Stomach smooth muscle (tissue), 2 donors: ENCODE measurements around the gene CNTNAP2.

Source experiments
- H3K27ac ChIP-seq: one replicate; pipeline ENCODE4 v1.7.0; 2013; ENCODE audit warnings: mild to moderate bottlenecking, low read length, inconsistent platforms
- H3K27me3 ChIP-seq, 2 donors: one replicate each; pipeline ENCODE4 v1.7.0; 2013; ENCODE audit warnings: low read length in 2 of 2; ENCODE audit not compliant: insufficient read depth in 2 of 2, control insufficient read depth in 1 of 2
- H3K36me3 ChIP-seq, 2 donors: one replicate each; pipeline ENCODE4 v1.7.0; 2013; ENCODE audit warnings: low read length in 2 of 2; ENCODE audit not compliant: control insufficient read depth in 2 of 2, insufficient read depth in 2 of 2
- H3K4me1 ChIP-seq: one replicate; pipeline ENCODE4 v1.7.0; 2013; ENCODE audit warnings: low read length; ENCODE audit not compliant: control insufficient read depth, insufficient read depth
- H3K4me3 ChIP-seq, 2 donors: one replicate each; pipeline ENCODE4 v1.7.0; 2013; ENCODE audit warnings: low read length in 2 of 2
- H3K9ac ChIP-seq, 2 donors: one replicate each; pipeline ENCODE4 v1.7.0; 2013; ENCODE audit warnings: low read length in 2 of 2, mild to moderate bottlenecking in 1 of 2
- H3K9me3 ChIP-seq, 2 donors: one replicate each; pipeline ENCODE4 v1.7.0; 2013; ENCODE audit warnings: low read length in 2 of 2; ENCODE audit not compliant: control insufficient read depth in 2 of 2
- donor health status: healthy.
- donor health status: Pancreatic carcinoma.

The CNTNAP2 gene

GRCh38 chr7:146544748-146545147 lies 428.1 kb downstream of the CNTNAP2 start:
- Histone ChIP-seq H3K27ac (no peak overlapping the region), H3K9ac (no peak overlapping the region), H3K9me3 (no peaks in the 10 kb centered on the region)

GRCh38 chr7:146548816-146549215 lies 432.2 kb downstream of the CNTNAP2 start:
- Histone ChIP-seq H3K4me1 (no peaks in the 10 kb centered on the region), H3K27ac (no peak overlapping the region), H3K4me3 (no peak overlapping the region), H3K9me3 (no peaks in the 10 kb centered on the region), H3K36me3 (no peaks in the 10 kb centered on the region), H3K9ac (no peak overlapping the region), H3K27me3 (no peaks in the 10 kb centered on the region)

More at GRCh38 chr7:146544748-146545147, 428.1 kb downstream of the CNTNAP2 start:
- no peaks in the 10 kb centered on the region for H3K4me1 ChIP-seq
- H3K27me3 ChIP-seq = no peaks in the 10 kb centered on the region
- H3K36me3 ChIP-seq = no peaks in the 10 kb centered on the region
- no peak overlapping the region for H3K4me3 ChIP-seq

GRCh38 chr7:146554556-146554955 lies 438.0 kb downstream of the CNTNAP2 start:
- Histone ChIP-seq H3K4me1 (no peaks in the 10 kb centered on the region), H3K9me3 (no peaks in the 10 kb centered on the region), H3K9ac (no peak overlapping the region), H3K27me3 (no peaks in the 10 kb centered on the region), H3K27ac (no peak overlapping the region), H3K4me3 (no peak overlapping the region), H3K36me3 (no peaks in the 10 kb centered on the region)

- no peaks in the 10 kb centered on the region for H3K36me3 ChIP-seq
- H3K4me3 ChIP-seq = no peak overlapping the region
- H3K9ac ChIP-seq = no peak overlapping the region
- no peaks in the 10 kb centered on the region for H3K27me3 ChIP-seq
- H3K27ac ChIP-seq = no peak overlapping the region
- H3K4me1 ChIP-seq = no peaks in the 10 kb centered on the region
- H3K9me3 ChIP-seq = no peaks in the 10 kb centered on the region
Measured at GRCh38 chr7:146557971-146558469, 441.4 kb downstream of the CNTNAP2 start.

- no peaks in the 10 kb centered on the region for H3K9me3 ChIP-seq
- H3K27me3 ChIP-seq = no peaks in the 10 kb centered on the region
- no peak overlapping the region for H3K4me3 ChIP-seq
- no peak overlapping the region for H3K9ac ChIP-seq
- H3K4me1 ChIP-seq = no peaks in the 10 kb centered on the region
- H3K36me3 ChIP-seq = no peaks in the 10 kb centered on the region
- no peak overlapping the region for H3K27ac ChIP-seq
Measured at GRCh38 chr7:146565872-146566271, 449.3 kb downstream of the CNTNAP2 start.

GRCh38 chr7:146575903-146576302 lies 459.3 kb downstream of the CNTNAP2 start:
- no peaks in the 10 kb centered on the region for H3K4me1 ChIP-seq
- H3K27me3 ChIP-seq = no peaks in the 10 kb centered on the region
- H3K9ac ChIP-seq = no peak overlapping the region
- H3K9me3 ChIP-seq = no peaks in the 10 kb centered on the region
- H3K27ac ChIP-seq = no peak overlapping the region
- H3K4me3 ChIP-seq = no peak overlapping the region
- H3K36me3 ChIP-seq = no peaks in the 10 kb centered on the region

GRCh38 chr7:146591976-146592375 lies 475.4 kb downstream of the CNTNAP2 start:
- Histone ChIP-seq H3K27me3 (no peaks in the 10 kb centered on the region), H3K36me3 (no peaks in the 10 kb centered on the region), H3K4me3 (no peak overlapping the region), H3K27ac (no peak overlapping the region), H3K9me3 (no peaks in the 10 kb centered on the region), H3K9ac (no peak overlapping the region), H3K4me1 (no peaks in the 10 kb centered on the region)

- H3K9me3 ChIP-seq = no peaks in the 10 kb centered on the region
Measured at GRCh38 chr7:146606628-146607027, 490.0 kb downstream of the CNTNAP2 start.

GRCh38 chr7:146619641-146620040 lies 503.0 kb downstream of the CNTNAP2 start:
- H3K9me3 ChIP-seq = no peaks in the 10 kb centered on the region

More at GRCh38 chr7:146606628-146607027, 490.0 kb downstream of the CNTNAP2 start:
- H3K9ac ChIP-seq = no peak overlapping the region
- H3K4me1 ChIP-seq = no peaks in the 10 kb centered on the region
- no peak overlapping the region for H3K4me3 ChIP-seq
- no peaks in the 10 kb centered on the region for H3K36me3 ChIP-seq
- no peaks in the 10 kb centered on the region for H3K27me3 ChIP-seq
- H3K27ac ChIP-seq = no peak overlapping the region

GRCh38 chr7:146626912-146627311 lies 510.3 kb downstream of the CNTNAP2 start:
- Histone ChIP-seq H3K27ac (no peak overlapping the region), H3K9ac (no peak overlapping the region), H3K4me1 (no peaks in the 10 kb centered on the region), H3K27me3 (no peaks in the 10 kb centered on the region), H3K4me3 (no peak overlapping the region), H3K36me3 (no peaks in the 10 kb centered on the region), H3K9me3 (no peaks in the 10 kb centered on the region)

More at GRCh38 chr7:146619641-146620040, 503.0 kb downstream of the CNTNAP2 start:
- H3K9ac ChIP-seq = no peak overlapping the region
- H3K4me3 ChIP-seq = no peak overlapping the region
- H3K27ac ChIP-seq = no peak overlapping the region
- H3K36me3 ChIP-seq = no peaks in the 10 kb centered on the region
- H3K4me1 ChIP-seq = no peaks in the 10 kb centered on the region
- H3K27me3 ChIP-seq = no peaks in the 10 kb centered on the region

GRCh38 chr7:146635205-146636032 lies 518.8 kb downstream of the CNTNAP2 start:
- H3K36me3 ChIP-seq = no peaks in the 10 kb centered on the region
- no peaks in the 10 kb centered on the region for H3K4me1 ChIP-seq
- H3K27ac ChIP-seq = no peak overlapping the region
- H3K4me3 ChIP-seq = no peak overlapping the region
- H3K27me3 ChIP-seq = no peaks in the 10 kb centered on the region
- H3K9me3 ChIP-seq = no peaks in the 10 kb centered on the region
- no peak overlapping the region for H3K9ac ChIP-seq
